Astrocyte of the cerebellum (primary cell): ENCODE data around the gene MAP3K15.

ENCODE experiments used
- DNase-seq: peaks from one replicate; pipeline ENCODE4 v3.0.0-alpha.2; 2011; ENCODE audit warnings: low read depth
- H3K4me3 ChIP-seq: 2 replicates; pipeline ENCODE4 v1.5.1; 2011; ENCODE audit warnings: mild to moderate bottlenecking, low read depth, low read length, moderate library complexity
- in situ Hi-C: cut with HindIII; loops from 2 replicates; pipeline ENCODE4 v1.10.0; 2017; ENCODE audit warnings: low sequenced_read_pairs
- TF ChIP-seq, protein P1 (sequence below): IDR thresholded peaks from 2 replicates; pipeline ENCODE4 v1.5.1; 2012; ENCODE audit warnings: low read length, low read depth, moderate library complexity, mild to moderate bottlenecking; ENCODE audit errors: missing control alignments

Gene MAP3K15

DNA sequence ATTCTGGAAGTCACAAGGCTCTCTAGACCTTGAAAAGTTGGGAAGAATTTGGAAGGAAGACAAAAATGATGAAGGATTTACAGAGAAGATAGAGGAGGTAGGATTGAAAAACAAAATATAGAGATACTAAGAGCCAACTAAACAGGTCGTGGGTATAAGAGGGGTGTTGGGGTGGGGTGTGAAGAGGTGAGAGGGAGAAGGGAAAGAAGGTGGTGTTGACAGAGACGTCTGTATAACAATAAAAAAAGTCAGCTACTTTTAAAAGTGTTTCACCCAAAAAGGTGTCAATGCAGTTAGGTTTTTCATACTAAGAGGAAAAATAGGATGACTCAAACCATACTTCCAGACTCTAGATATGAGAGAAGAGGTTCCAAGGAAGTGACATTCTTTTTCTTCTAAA is 33.0 kb upstream of the MAP3K15 start:
- TF ChIP-seq, protein P1, sequence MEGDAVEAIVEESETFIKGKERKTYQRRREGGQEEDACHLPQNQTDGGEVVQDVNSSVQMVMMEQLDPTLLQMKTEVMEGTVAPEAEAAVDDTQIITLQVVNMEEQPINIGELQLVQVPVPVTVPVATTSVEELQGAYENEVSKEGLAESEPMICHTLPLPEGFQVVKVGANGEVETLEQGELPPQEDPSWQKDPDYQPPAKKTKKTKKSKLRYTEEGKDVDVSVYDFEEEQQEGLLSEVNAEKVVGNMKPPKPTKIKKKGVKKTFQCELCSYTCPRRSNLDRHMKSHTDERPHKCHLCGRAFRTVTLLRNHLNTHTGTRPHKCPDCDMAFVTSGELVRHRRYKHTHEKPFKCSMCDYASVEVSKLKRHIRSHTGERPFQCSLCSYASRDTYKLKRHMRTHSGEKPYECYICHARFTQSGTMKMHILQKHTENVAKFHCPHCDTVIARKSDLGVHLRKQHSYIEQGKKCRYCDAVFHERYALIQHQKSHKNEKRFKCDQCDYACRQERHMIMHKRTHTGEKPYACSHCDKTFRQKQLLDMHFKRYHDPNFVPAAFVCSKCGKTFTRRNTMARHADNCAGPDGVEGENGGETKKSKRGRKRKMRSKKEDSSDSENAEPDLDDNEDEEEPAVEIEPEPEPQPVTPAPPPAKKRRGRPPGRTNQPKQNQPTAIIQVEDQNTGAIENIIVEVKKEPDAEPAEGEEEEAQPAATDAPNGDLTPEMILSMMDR = no peak
- no peak overlapping the region for H3K4me3 ChIP-seq
- no peak for DNase-seq
- in situ Hi-C loops = no loop called here

- TF ChIP-seq, protein P1 = no peak
- DNase-seq = no peak
- H3K4me3 ChIP-seq = no peak overlapping the region
- in situ Hi-C loops = no loop called here
Measured at GRCh38 chrX:19545651-19546050, 30.3 kb upstream of the MAP3K15 start.

DNA sequence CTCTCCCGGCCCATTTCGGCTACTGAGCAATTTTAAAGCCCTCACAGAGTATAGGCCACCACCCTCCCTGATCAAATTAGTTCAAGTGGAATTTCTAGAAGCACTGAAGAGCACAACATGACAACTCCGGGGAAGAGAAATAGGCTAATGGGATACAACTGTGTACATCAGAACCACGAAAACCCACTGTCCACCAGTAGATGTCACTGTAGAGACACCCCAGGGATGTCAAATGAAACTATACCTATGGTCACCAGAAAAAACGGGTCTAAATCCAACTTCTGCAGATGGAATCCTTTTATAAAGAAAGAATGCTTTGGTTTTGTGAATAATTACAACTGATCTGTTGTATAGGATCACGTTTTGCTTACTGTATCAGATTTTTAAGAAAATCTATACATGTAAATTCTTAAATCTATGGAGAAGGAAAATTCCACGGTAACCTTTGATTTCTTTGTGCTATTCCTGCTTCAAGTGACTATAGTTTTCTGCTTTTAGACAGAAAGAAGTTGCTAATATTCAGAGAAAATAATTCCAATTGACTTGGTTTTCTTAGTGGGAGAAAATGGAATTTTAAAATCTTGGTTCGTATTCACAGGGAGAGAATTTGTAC is 29.5 kb upstream of the MAP3K15 start:
- no peak overlapping the region for H3K4me3 ChIP-seq
- TF ChIP-seq, protein P1 = peak; percentile 83
- peak; percentile 42 for DNase-seq
- in situ Hi-C loops = no loop called here

DNA sequence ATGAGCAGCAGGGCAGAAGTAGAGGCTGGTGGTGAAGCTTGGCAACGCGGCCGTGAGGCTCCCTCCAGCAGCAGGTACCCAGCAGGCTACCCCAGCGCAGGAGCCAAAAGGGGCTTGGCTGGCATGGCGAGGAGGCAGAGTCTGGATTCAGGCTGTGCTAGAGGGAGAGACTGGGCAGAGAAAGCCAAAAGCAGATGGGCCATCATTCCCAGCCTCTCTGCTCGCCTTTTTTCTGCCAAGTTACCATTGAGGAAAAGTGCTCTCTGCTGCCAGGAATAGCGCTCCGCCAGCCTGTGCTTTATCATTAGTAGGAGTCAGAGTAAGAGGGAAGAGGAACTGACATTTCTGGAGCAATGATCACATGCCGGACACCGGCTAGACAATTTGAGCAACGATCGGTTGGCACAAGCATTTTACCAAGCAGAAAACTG is 28.7 kb upstream of the MAP3K15 start:
- TF ChIP-seq, protein P1 = no peak
- DNase-seq = no peak

GRCh38 chrX:19543020-19543715 is 27.9 kb upstream of the MAP3K15 start:
- TF ChIP-seq, protein P1 = no peak
- in situ Hi-C loops = no loop called here
- no peak overlapping the region for H3K4me3 ChIP-seq
- no peak for DNase-seq

More for the DNA sequence above, 28.7 kb upstream of the MAP3K15 start:
- in situ Hi-C loops = no loop called here
- no peak overlapping the region for H3K4me3 ChIP-seq

DNA sequence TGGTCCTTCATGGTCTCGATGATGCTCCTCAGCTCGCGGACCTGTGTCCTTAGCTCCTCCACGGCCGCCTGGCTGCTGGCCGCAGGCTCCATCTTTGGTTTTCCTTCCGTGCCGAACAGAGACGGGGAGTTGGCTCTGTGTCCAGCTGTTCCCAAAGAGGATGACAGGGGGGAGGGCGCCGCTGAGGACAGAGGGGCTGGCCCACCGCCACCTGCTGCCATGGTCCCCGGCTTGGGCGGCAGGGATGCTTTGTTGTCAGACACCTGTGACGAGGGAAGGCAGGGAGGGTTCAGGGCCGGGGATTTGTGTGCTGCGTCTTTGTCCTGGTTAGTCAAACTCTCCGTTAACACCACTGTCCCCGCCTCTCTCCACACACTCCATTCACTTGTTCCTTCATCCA is 26.6 kb upstream of the MAP3K15 start:
- no peak overlapping the region for H3K4me3 ChIP-seq
- in situ Hi-C loops = no loop called here
- no peak for DNase-seq
- TF ChIP-seq, protein P1 = no peak
